ENCODE measurements around the gene VPS18. TPM values are rescaled to one million over a fixed set of nuclear protein-coding genes. Genes with fewer than 3 reads are reported as not detected.
A peak's percentile ranks its signal among the peaks of the same experiment; 100 is the strongest.

The VPS18 gene
- total and polyA plus RNA-seq, 4 donors: 3.4 to 15.3 (median 10.3) TPM

GRCh38 chr15:40892447-40893012, 1.7 kb upstream of the VPS18 start:
- no peak overlapping the region for H3K9ac ChIP-seq (ENCODE audit: low read depth in 1 of 2, low read length in 2 of 2)
- no peaks in the 10 kb centered on the region for H3K9me3 ChIP-seq (ENCODE audit: control insufficient read depth in 4 of 4, low read length in 3 of 4)
- H3K4me3 ChIP-seq (ENCODE audit: low read depth in 1 of 3, low read length in 3 of 3): no peak overlapping the region
- DNase-seq (ENCODE audit: low spot score): no peak
- 62% methylated on average over 2 of the region's 2 CpGs for WGBS
- TF ChIP-seq SP1 (IDR thresholded peaks at IDR 0.05): peak; percentile 39
- no peak for TF ChIP-seq CTCF (IDR thresholded peaks at IDR 0.05; ENCODE audit: low read depth, low read length, missing input control)
- TF ChIP-seq HNF4A (conservative IDR thresholded peaks at IDR 0.05): peak; percentile 64 to 65
- H3K27me3 ChIP-seq (ENCODE audit: control insufficient read depth in 4 of 4, insufficient read depth in 4 of 4, low read length in 3 of 4): no peaks in the 10 kb centered on the region
- no peak overlapping the region for H3K27ac ChIP-seq (ENCODE audit: low read depth in 1 of 2, low read length in 2 of 2)
- H3K4me1 ChIP-seq (ENCODE audit: control insufficient read depth in 4 of 4, insufficient read depth in 4 of 4, low read length in 3 of 4): peaks cover 2 to 28% (median 15%) of the 10 kb centered on the region in 4 donors
- H3K36me3 ChIP-seq (ENCODE audit: control insufficient read depth in 4 of 4, insufficient read depth in 3 of 4, low read depth in 1 of 4, low read length in 3 of 4): peaks cover 0 to 6% (median 0%) of the 10 kb centered on the region in 4 donors

DNA sequence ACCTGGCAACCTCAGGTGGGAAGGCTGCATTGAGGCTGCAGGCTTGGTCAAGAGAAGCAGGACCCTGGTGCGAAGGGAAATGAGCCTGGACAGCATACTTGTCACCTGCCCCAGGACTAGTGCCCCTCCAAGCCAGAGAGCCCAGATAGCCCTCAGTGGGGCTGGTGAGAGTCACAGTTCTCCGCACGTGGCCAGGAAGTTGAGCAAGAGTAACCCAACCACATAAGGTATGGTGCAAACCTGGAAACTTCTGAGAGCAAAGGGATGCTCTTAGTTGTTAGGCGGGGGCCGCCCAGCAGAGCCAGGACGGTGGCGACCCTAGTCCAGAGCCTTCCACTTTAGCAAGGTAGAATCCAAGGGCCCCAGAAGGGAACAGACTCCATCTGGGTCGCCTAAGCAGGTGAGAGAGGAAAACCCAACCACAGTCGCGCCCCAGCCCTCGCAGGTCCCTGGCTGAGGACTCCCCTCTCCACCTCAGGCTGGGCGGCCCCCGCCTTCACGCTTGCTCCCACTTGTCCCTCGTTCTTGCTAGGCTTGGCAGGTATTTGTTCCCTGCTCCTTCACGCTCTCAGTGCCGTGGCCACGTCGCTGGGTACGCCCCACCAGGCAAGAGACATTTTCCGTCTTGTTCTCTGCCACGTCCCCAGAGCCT, 1.1 kb upstream of the VPS18 start:
- Histone ChIP-seq H3K9me3 (ENCODE audit: control insufficient read depth in 4 of 4, low read length in 3 of 4) (no peaks in the 10 kb centered on the region), H3K4me3 (ENCODE audit: low read depth in 1 of 3, low read length in 3 of 3) (no peak overlapping the region), H3K27ac (ENCODE audit: low read depth in 1 of 2, low read length in 2 of 2) (no peak overlapping the region), H3K4me1 (ENCODE audit: control insufficient read depth in 4 of 4, insufficient read depth in 4 of 4, low read length in 3 of 4) (peaks cover 2 to 28% (median 15%) of the 10 kb centered on the region in 4 donors), H3K36me3 (ENCODE audit: control insufficient read depth in 4 of 4, insufficient read depth in 3 of 4, low read depth in 1 of 4, low read length in 3 of 4) (peaks cover 0 to 8% (median 0%) of the 10 kb centered on the region in 4 donors), H3K27me3 (ENCODE audit: control insufficient read depth in 4 of 4, insufficient read depth in 4 of 4, low read length in 3 of 4) (no peaks in the 10 kb centered on the region), H3K9ac (ENCODE audit: low read depth in 1 of 2, low read length in 2 of 2) (no peak overlapping the region)
- WGBS: 87% methylated on average over 22 of the region's 22 CpGs
- no peak for DNase-seq (ENCODE audit: low spot score)
- TF ChIP-seq, protein P1, sequence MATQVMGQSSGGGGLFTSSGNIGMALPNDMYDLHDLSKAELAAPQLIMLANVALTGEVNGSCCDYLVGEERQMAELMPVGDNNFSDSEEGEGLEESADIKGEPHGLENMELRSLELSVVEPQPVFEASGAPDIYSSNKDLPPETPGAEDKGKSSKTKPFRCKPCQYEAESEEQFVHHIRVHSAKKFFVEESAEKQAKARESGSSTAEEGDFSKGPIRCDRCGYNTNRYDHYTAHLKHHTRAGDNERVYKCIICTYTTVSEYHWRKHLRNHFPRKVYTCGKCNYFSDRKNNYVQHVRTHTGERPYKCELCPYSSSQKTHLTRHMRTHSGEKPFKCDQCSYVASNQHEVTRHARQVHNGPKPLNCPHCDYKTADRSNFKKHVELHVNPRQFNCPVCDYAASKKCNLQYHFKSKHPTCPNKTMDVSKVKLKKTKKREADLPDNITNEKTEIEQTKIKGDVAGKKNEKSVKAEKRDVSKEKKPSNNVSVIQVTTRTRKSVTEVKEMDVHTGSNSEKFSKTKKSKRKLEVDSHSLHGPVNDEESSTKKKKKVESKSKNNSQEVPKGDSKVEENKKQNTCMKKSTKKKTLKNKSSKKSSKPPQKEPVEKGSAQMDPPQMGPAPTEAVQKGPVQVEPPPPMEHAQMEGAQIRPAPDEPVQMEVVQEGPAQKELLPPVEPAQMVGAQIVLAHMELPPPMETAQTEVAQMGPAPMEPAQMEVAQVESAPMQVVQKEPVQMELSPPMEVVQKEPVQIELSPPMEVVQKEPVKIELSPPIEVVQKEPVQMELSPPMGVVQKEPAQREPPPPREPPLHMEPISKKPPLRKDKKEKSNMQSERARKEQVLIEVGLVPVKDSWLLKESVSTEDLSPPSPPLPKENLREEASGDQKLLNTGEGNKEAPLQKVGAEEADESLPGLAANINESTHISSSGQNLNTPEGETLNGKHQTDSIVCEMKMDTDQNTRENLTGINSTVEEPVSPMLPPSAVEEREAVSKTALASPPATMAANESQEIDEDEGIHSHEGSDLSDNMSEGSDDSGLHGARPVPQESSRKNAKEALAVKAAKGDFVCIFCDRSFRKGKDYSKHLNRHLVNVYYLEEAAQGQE (IDR thresholded peaks at IDR 0.05): no peak

DNA sequence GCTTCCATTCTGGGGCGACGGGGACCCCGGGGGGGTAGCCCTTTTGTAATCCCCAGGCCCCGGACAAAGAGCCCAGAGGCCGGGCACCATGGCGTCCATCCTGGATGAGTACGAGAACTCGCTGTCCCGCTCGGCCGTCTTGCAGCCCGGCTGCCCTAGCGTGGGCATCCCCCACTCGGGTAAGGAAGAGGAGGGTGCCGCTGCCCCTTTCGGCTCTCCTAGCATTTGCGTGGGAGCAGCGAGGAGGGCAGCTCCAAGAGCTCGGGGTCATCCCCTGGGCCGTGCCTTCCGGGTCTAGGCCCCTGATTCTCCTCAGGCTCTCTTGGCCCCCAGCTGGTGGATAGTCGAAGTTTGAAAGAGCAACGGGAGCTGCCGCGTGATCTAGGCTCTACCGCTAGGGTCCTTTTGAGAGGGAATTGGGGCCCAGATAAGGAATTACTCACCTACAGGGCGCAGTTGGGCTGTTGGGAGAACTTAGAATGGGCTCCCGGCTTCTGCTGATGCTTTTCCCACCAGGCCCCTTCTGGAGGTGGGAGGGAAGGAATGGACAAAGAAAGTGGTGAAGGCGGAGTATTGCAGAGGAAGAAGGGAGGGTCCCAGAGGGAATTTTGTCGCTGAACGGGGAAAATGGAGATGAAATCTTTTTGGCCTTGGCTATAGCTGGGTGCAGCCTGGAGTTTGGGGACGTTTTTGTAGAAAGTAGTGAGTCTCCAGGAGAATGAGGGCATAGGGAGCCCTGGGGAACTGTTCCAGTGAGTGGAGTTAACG, 615 bp downstream of the VPS18 start:
- no peak for DNase-seq (ENCODE audit: low spot score)
- Histone ChIP-seq H3K9ac (ENCODE audit: low read depth in 1 of 2, low read length in 2 of 2) (peak overlapping the region; percentile 48 to 85), H3K4me1 (ENCODE audit: control insufficient read depth in 4 of 4, insufficient read depth in 4 of 4, low read length in 3 of 4) (peaks cover 2 to 28% (median 15%) of the 10 kb centered on the region in 4 donors), H3K27me3 (ENCODE audit: control insufficient read depth in 4 of 4, insufficient read depth in 4 of 4, low read length in 3 of 4) (no peaks in the 10 kb centered on the region), H3K9me3 (ENCODE audit: control insufficient read depth in 4 of 4, low read length in 3 of 4) (no peaks in the 10 kb centered on the region), H3K4me3 (ENCODE audit: low read depth in 1 of 3, low read length in 3 of 3) (peak overlapping the region; percentile 45 to 79 (median 70)), H3K36me3 (ENCODE audit: control insufficient read depth in 4 of 4, insufficient read depth in 3 of 4, low read depth in 1 of 4, low read length in 3 of 4) (peaks cover 7 to 14% (median 11%) of the 10 kb centered on the region in 4 donors), H3K27ac (ENCODE audit: low read depth in 1 of 2, low read length in 2 of 2) (peak overlapping the region; percentile 80 to 83)
- peak in 1 of 2 donors; percentile 40 for TF ChIP-seq RAD21 (IDR thresholded peaks at IDR 0.05)
- peak; percentile 54 for TF ChIP-seq CTCF (IDR thresholded peaks at IDR 0.05; ENCODE audit: low read depth, low read length, missing input control)
- no peak for TF ChIP-seq SP1 (IDR thresholded peaks at IDR 0.05)
- TF ChIP-seq, protein P2, sequence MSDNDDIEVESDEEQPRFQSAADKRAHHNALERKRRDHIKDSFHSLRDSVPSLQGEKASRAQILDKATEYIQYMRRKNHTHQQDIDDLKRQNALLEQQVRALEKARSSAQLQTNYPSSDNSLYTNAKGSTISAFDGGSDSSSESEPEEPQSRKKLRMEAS (IDR thresholded peaks at IDR 0.05): no peak
- no peak for TF ChIP-seq FOXA2 (IDR thresholded peaks at IDR 0.05)
- no peak for TF ChIP-seq EGR1 (IDR thresholded peaks at IDR 0.05; ENCODE audit: low read depth in 2 of 2)
- 3% methylated on average over 33 of the region's 33 CpGs for WGBS

Data from liver (tissue), 9 donors.